Astrocyte of the spinal cord (primary cell): Measurements from ENCODE around the gene OSBPL1A.

Experiments used
- DNase-seq: peaks from one replicate; pipeline ENCODE4 v3.0.0; 2011; ENCODE audit warnings: low read depth, low spot score
- H3K4me3 ChIP-seq: 2 replicates; pipeline ENCODE4 v1.5.1; 2011; ENCODE audit warnings: low read depth, mild to moderate bottlenecking, low read length, moderate library complexity
- in situ Hi-C: cut with HindIII; loops from 2 replicates; pipeline ENCODE4 v1.10.0; 2017; ENCODE audit warnings: low sequenced_read_pairs
- TF ChIP-seq, protein P1 (sequence below): IDR thresholded peaks from 2 replicates; pipeline ENCODE4 v1.5.1; 2012; ENCODE audit warnings: low read depth, mild to moderate bottlenecking, low read length, inconsistent platforms

OSBPL1A gene

DNA sequence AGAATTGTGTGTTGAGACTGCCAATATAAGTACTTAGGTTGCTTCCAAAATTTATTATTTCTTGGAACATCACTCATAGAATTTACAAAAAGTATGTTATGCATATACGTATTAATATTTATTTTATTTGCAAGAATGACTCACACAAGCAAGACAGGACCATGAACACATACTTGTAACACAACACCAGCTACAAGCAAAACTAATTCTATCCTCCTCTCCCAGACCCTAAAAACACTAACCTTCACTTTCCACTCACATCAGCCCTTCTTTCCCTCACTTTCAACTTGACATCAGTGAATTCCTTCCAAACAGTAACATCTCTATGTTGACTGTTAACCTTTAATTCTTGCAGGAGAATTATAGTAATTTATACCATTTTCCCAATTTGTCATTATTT, 24.3 kb downstream of the OSBPL1A start:
- peak; percentile 16 for DNase-seq
- TF ChIP-seq, protein P1, sequence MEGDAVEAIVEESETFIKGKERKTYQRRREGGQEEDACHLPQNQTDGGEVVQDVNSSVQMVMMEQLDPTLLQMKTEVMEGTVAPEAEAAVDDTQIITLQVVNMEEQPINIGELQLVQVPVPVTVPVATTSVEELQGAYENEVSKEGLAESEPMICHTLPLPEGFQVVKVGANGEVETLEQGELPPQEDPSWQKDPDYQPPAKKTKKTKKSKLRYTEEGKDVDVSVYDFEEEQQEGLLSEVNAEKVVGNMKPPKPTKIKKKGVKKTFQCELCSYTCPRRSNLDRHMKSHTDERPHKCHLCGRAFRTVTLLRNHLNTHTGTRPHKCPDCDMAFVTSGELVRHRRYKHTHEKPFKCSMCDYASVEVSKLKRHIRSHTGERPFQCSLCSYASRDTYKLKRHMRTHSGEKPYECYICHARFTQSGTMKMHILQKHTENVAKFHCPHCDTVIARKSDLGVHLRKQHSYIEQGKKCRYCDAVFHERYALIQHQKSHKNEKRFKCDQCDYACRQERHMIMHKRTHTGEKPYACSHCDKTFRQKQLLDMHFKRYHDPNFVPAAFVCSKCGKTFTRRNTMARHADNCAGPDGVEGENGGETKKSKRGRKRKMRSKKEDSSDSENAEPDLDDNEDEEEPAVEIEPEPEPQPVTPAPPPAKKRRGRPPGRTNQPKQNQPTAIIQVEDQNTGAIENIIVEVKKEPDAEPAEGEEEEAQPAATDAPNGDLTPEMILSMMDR, result no peak
- in situ Hi-C loops, result no loop called here
- no peak overlapping the region for H3K4me3 ChIP-seq

DNA sequence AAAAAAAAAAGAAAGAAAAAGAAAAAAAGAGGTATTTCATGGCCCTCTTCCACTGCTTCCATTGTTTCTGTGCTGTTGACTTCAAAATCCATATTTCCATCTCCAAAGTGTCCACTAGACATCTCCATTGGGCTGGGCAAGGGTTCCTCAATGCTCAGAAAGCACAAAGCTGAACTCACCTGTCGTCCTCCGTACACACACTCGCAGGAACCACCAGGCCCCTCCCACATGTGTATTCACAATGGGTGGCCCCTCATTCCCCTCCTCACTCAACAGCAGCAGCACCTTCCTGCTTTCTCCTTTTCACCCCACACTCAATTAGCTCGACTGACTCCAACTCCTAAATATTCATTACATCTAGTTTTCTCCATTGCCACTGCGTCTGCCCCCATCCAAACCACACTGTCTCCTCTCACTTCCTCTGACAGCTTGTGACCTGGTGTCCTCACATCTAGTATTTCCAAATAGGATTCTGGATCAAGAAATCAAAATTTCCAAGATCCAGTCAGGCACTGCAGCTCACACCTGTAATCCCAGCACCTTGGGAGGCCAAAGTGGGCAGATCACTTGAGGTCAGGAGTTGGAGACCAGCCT, 25.2 kb downstream of the OSBPL1A start:
- no peak overlapping the region for H3K4me3 ChIP-seq
- TF ChIP-seq, protein P1, result no peak
- no peak for DNase-seq
- in situ Hi-C loops, result no loop called here

DNA sequence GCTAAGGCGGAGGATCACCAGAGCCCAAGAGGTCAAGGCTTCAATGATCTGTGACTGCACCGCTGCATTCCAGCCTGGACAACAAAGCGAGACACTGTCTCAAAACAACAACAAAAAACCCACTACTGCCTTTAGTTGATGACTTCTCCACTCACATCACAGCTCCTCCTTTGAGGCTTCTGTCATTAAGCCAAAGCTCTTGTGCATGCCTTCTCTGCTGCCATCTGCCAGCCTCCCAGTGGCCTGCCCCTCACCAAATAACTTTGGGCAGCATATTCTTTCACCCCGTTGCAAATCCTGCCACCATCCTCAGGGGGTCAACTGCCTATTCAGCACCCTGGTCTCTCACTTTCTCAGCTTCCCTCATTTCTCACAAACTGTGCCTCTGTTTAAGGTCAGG, 27.5 kb downstream of the OSBPL1A start:
- in situ Hi-C loops, result no loop called here
- H3K4me3 ChIP-seq, result no peak overlapping the region
- no peak for DNase-seq
- TF ChIP-seq, protein P1, result no peak

DNA sequence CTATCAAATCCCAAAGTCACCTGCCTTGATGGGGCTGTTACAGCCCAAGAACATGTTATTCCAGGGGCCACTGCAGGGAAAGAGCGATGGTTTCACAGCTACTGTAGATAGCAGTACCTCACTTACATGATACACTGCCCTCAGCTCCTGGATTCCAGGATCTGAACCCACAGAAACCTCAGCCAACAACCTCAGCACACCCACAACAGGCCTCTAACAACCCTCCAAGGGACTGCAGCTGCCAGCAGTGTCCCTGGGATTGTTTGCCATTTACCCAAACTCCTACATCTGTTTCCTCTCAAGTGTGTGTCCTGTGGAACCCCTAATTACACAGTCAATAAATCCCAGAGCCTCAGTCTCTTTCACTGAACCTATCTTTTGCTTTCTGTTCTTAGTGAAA, 28.2 kb downstream of the OSBPL1A start:
- no peak overlapping the region for H3K4me3 ChIP-seq
- TF ChIP-seq, protein P1, result no peak
- in situ Hi-C loops, result no loop called here
- peak; percentile 61 for DNase-seq

DNA sequence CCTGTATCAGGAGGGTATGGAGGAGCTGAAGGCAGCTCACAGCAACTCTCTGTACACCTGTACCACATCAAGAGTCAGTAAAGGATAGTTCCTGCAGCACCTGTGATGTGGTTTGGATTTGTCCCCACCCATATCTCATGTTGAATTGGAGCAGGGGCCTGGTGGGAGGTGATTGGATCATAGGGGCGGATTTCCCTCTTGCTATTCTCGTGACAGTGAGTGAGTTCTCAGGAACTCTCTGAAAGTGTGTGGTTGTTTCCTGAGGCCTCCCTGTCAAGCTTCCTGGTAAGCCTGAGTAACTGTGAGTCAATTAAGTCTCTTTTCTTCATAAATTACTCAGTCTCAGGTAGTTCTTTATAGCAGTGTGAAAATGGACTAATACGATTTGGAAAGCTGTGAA, 28.9 kb downstream of the OSBPL1A start:
- TF ChIP-seq, protein P1, result no peak
- DNase-seq, result no peak
- H3K4me3 ChIP-seq, result no peak overlapping the region
- in situ Hi-C loops, result no loop called here

DNA sequence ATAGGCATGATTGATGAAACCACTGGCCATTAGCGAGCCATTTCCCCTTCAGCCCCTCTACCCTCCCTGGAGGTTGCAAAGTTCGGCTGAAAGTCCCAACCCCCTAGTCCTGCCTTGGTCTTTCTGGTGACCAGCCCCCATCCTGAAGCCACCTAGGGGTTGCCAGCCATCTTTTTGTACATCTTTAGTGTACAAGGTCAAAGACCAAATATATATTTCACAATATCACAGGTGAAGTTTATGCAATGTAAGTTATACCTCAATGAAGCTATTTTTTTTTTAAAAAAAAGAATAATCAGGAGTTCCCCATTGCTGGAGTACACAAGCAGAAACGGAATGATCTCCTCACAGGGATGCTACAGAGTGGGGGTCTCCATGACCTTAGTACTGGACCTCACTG, 31.3 kb downstream of the OSBPL1A start:
- in situ Hi-C loops, result no loop called here
- TF ChIP-seq, protein P1, result no peak
- no peak for DNase-seq
- no peak overlapping the region for H3K4me3 ChIP-seq

DNA sequence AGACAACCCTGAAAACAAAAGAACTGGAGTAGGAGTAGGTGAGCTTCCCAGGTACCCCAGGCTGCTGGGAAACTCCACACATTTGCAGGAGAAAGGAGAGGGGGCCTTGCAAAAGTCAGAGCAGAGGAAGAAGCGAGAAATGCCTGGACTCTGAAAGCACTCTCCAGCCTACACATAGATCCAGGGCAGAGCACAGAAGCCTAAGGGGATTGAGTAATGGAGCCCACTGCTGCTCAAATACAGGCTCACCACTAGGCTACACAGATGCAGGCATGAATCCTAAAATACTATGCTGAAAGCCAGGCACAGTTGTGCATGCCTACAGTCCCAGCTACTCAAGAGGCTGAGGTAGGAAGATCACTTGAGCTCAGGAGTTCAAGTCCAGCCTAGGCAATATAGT, 33.4 kb downstream of the OSBPL1A start:
- no peak for DNase-seq
- H3K4me3 ChIP-seq, result no peak overlapping the region
- in situ Hi-C loops, result no loop called here
- TF ChIP-seq, protein P1, result no peak
